Karpas-422 (cell line): ENCODE measurements around the gene EIF4H. TPM values are rescaled to one million over a fixed set of nuclear protein-coding genes. Genes with fewer than 3 reads are reported as not detected.
A peak's percentile ranks its signal among the peaks of the same experiment; 100 is the strongest.
"Not testable (repeated sequence)": the region's sequence is repeated elsewhere in the genome, so short reads cannot be mapped to it uniquely, and the experiment has no call there.

Experiments used
- DNase-seq: peaks from one replicate; pipeline ENCODE4 v3.0.0-alpha.2; 2015
- H2AFZ ChIP-seq: fragments of 200-600 bp; sonication (generic); 2 replicates; pipeline ENCODE4 v1.6.1; 2014; ENCODE audit warnings: antibody characterized with exemption, low read length, mixed read lengths
- H3K27ac ChIP-seq: fragments of 200-600 bp; sonication (generic); 2 replicates; pipeline ENCODE4 v1.5.1; 2014; ENCODE audit warnings: mild to moderate bottlenecking, low read length, moderate library complexity
- H3K27me3 ChIP-seq: fragments of 200-600 bp; sonication (generic); 2 replicates; pipeline ENCODE4 v1.6.1; 2014; ENCODE audit warnings: low read length, mixed read lengths
- H3K36me3 ChIP-seq: fragments of 200-600 bp; sonication (generic); 2 replicates; pipeline ENCODE4 v1.6.1; 2014; ENCODE audit warnings: low read length, mixed read lengths; ENCODE audit not compliant: insufficient read depth
- H3K4me1 ChIP-seq: fragments of 200-600 bp; sonication (generic); 2 replicates; pipeline ENCODE4 v1.6.1; 2014; ENCODE audit warnings: mild to moderate bottlenecking, low read length, mixed read lengths
- H3K4me2 ChIP-seq: fragments of 200-600 bp; sonication (generic); 2 replicates; pipeline ENCODE4 v1.6.1; 2014; ENCODE audit warnings: low read length, low read depth, mild to moderate bottlenecking; ENCODE audit not compliant: poor library complexity, severe bottlenecking
- H3K4me3 ChIP-seq: fragments of 200-600 bp; sonication (generic); 2 replicates; pipeline ENCODE4 v1.5.1; 2014; ENCODE audit warnings: mild to moderate bottlenecking, antibody characterized with exemption, low read length, mixed read lengths
- H3K79me2 ChIP-seq: fragments of 200-600 bp; sonication (generic); 2 replicates; pipeline ENCODE4 v1.6.1; 2014; ENCODE audit warnings: mild to moderate bottlenecking, low read length, mixed read lengths
- H3K9ac ChIP-seq: fragments of 200-600 bp; sonication (generic); 2 replicates; pipeline ENCODE4 v1.6.0; 2014; ENCODE audit warnings: low read length
- H3K9me2 ChIP-seq: fragments of 200-600 bp; sonication (generic), shearing (Covaris generic); replicated peaks from 2 replicates; pipeline ENCODE4 v1.6.0; 2014; ENCODE audit warnings: mild to moderate bottlenecking, low read length, moderate library complexity; ENCODE audit not compliant: insufficient read depth
- H3K9me3 ChIP-seq: fragments of 300-700, 200-600 bp; sonication (generic); 2 replicates; pipeline ENCODE4 v1.6.1; 2014; ENCODE audit warnings: low read length, mixed read lengths
- H4K20me1 ChIP-seq: fragments of 200-600 bp; sonication (generic); 2 replicates; pipeline ENCODE4 v1.6.1; 2014; ENCODE audit warnings: mild to moderate bottlenecking, antibody characterized with exemption, low read length, low read depth; ENCODE audit not compliant: insufficient read depth
- total RNA-seq: library from RNA; depleted of rRNA; stranded (reverse); fragments of >200 nt; shearing (Covaris generic); gene quantifications from 2 replicates; pipeline ENCODE4 v1.2.3, GENCODE V29; 2014; ENCODE audit warnings: low replicate concordance

Gene EIF4H
- total RNA-seq, 1 experiment from 2014 or later, result 200 TPM

- H3K79me2 ChIP-seq, H3K4me2 ChIP-seq, H3K9ac ChIP-seq, H3K9me2 ChIP-seq, H3K9me3 ChIP-seq, H3K4me1 ChIP-seq, H3K27ac ChIP-seq, H3K4me3 ChIP-seq, H3K27me3 ChIP-seq, DNase-seq, H2AFZ ChIP-seq: not testable (repeated sequence)
- H4K20me1 ChIP-seq, result peaks cover 32% of the 10 kb centered on the region
- H3K36me3 ChIP-seq, result peaks cover 32% of the 10 kb centered on the region; the same call in 1 of the 2 replicates
Observed at GRCh38 chr7:74195968-74196654, 22.0 kb downstream of the EIF4H start.

GRCh38 chr7:74197449-74198124, 23.4 kb downstream of the EIF4H start:
- DNase-seq, result no peak
- Histone ChIP-seq H3K27ac (no peak overlapping the region), H3K79me2 (no peaks in the 10 kb centered on the region), H3K9me3 (no peaks in the 10 kb centered on the region), H2AFZ (no peak overlapping the region), H3K4me1 (peaks cover 2% of the 10 kb centered on the region), H3K36me3 (peaks cover 22% of the 10 kb centered on the region; the same call in 1 of the 2 replicates), H3K4me3 (no peak overlapping the region), H3K4me2 (no peak overlapping the region), H4K20me1 (peaks cover 21% of the 10 kb centered on the region), H3K27me3 (no peaks in the 10 kb centered on the region), H3K9me2 (no peaks in the 10 kb centered on the region), H3K9ac (no peak overlapping the region)

- Histone ChIP-seq H2AFZ (no peak overlapping the region), H3K36me3 (peaks cover 7% of the 10 kb centered on the region; the same call in 1 of the 2 replicates), H3K9me3 (no peaks in the 10 kb centered on the region), H3K27me3 (no peaks in the 10 kb centered on the region), H4K20me1 (peaks cover 10% of the 10 kb centered on the region; the same call in 1 of the 2 replicates), H3K4me2 (no peak overlapping the region), H3K79me2 (no peaks in the 10 kb centered on the region), H3K4me1 (peaks cover 9% of the 10 kb centered on the region), H3K4me3 (no peak overlapping the region), H3K9ac (no peak overlapping the region), H3K9me2 (no peaks in the 10 kb centered on the region), H3K27ac (no peak overlapping the region)
- DNase-seq, result no peak
Observed at GRCh38 chr7:74199551-74200355, 25.6 kb downstream of the EIF4H start.

- H3K27ac ChIP-seq, result no peak overlapping the region
- DNase-seq, result peak; percentile 85
- no peaks in the 10 kb centered on the region for H3K36me3 ChIP-seq
- 0 out of 2 replicates have a peak, but pooled peaks cover 2% of the 10 kb centered on the region for H4K20me1 ChIP-seq
- H3K9me3 ChIP-seq, result no peaks in the 10 kb centered on the region
- H3K4me1 ChIP-seq, result peaks cover 24% of the 10 kb centered on the region
- H3K4me2 ChIP-seq, result no peak overlapping the region
- H3K27me3 ChIP-seq, result no peaks in the 10 kb centered on the region
- no peaks in the 10 kb centered on the region for H3K9me2 ChIP-seq
- no peaks in the 10 kb centered on the region for H3K79me2 ChIP-seq
- H3K9ac ChIP-seq, result no peak overlapping the region
- no peak overlapping the region for H3K4me3 ChIP-seq
- no peak overlapping the region for H2AFZ ChIP-seq
Observed at GRCh38 chr7:74202841-74203556, 28.8 kb downstream of the EIF4H start.

GRCh38 chr7:74203956-74204618, 29.9 kb downstream of the EIF4H start:
- Histone ChIP-seq H3K4me3 (no peak overlapping the region), H3K36me3 (no peaks in the 10 kb centered on the region), H3K27me3 (no peaks in the 10 kb centered on the region), H3K9me2 (no peaks in the 10 kb centered on the region), H2AFZ (no peak overlapping the region), H3K79me2 (no peaks in the 10 kb centered on the region), H3K4me2 (no peak overlapping the region), H3K9me3 (no peaks in the 10 kb centered on the region), H4K20me1 (0 out of 2 replicates have a peak, but pooled peaks cover 2% of the 10 kb centered on the region), H3K4me1 (peaks cover 24% of the 10 kb centered on the region), H3K9ac (no peak overlapping the region), H3K27ac (no peak overlapping the region)
- DNase-seq, result no peak

DNA sequence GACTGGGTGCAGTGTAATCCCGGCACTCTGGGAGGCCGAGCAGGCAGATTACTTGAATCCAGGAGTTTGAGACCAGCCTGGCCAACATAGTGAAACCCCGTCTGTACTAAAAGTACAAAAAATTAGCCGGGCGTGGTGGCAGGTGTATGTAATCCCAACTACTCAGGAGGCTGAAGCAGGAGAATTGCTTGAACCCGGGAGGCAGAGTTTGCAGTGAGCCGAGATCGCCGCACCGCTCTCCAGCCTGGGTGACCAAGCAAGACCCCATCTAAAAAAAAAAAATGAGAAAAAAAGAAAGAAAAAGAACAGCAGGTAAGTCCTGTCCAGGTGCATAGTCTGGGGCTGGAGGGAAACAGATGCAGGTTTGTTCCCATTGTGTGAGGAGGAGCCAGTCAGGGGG, 31.9 kb downstream of the EIF4H start:
- DNase-seq, H4K20me1 ChIP-seq, H3K9ac ChIP-seq, H3K79me2 ChIP-seq, H2AFZ ChIP-seq, H3K9me2 ChIP-seq, H3K4me2 ChIP-seq, H3K27me3 ChIP-seq, H3K36me3 ChIP-seq, H3K4me3 ChIP-seq, H3K9me3 ChIP-seq, H3K27ac ChIP-seq: not testable (repeated sequence)
- peaks cover 43% of the 10 kb centered on the region for H3K4me1 ChIP-seq

DNA sequence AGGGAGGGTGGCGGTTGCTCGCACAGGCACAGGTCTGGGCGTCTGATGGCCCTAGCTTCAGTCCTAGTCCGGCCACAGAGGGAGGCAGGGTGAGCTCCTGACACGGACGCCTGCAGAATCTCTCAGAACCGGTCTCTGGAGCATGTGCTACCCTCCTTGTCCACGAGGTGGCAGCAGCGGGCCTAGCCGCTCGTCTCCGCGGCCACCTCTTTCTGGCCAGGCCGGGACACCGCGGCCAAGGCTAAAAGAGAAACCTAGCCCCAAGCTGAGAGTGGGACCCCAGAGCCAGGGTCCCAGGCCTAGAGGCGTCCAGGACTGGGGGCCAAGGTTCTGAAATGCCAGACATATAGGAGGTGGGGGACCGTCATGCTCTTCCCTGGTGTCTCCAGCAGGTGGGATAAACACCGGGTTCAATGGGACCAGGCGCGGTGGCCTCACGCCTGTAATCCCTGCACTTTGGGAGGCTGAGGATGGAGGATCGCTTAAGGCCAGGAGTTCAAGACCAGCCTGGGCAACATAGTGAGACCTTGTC, 32.5 kb downstream of the EIF4H start:
- H3K27ac ChIP-seq, result no peak overlapping the region
- H3K79me2 ChIP-seq, result no peaks in the 10 kb centered on the region
- H3K4me1 ChIP-seq, result peaks cover 43% of the 10 kb centered on the region

More for the DNA sequence above, 32.5 kb downstream of the EIF4H start:
- 0 out of 2 replicates have a peak, but pooled peaks cover 2% of the 10 kb centered on the region for H4K20me1 ChIP-seq
- H3K9ac ChIP-seq, result no peak overlapping the region
- H2AFZ ChIP-seq, result no peak overlapping the region
- H3K9me3 ChIP-seq, result no peaks in the 10 kb centered on the region
- no peaks in the 10 kb centered on the region for H3K36me3 ChIP-seq
- no peak overlapping the region for H3K4me2 ChIP-seq
- DNase-seq, result peak; percentile 90
- no peaks in the 10 kb centered on the region for H3K9me2 ChIP-seq
- H3K27me3 ChIP-seq, result no peaks in the 10 kb centered on the region
- H3K4me3 ChIP-seq, result no peak overlapping the region
